Renal cortical epithelial cell (primary cell): Measurements from ENCODE around the gene C19orf38. TPM values are rescaled to one million over a fixed set of nuclear protein-coding genes. Genes with fewer than 3 reads are reported as not detected.
A peak's percentile ranks its signal among the peaks of the same experiment; 100 is the strongest.

Experiments used
- DNase-seq: peaks from one replicate; pipeline ENCODE4 v3.0.0-alpha.2; 2011; ENCODE audit warnings: low read depth
- total RNA-seq: library from RNA; depleted of rRNA; stranded (reverse); fragments of >200 nt; gene quantifications from 2 replicates; pipeline ENCODE4 v1.2.3, GENCODE V29; 2014

The C19orf38 gene, protein sequence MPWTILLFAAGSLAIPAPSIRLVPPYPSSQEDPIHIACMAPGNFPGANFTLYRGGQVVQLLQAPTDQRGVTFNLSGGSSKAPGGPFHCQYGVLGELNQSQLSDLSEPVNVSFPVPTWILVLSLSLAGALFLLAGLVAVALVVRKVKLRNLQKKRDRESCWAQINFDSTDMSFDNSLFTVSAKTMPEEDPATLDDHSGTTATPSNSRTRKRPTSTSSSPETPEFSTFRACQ
- 0.85 TPM in 1 of 2 replicates, not detected in the other for total RNA-seq

DNA sequence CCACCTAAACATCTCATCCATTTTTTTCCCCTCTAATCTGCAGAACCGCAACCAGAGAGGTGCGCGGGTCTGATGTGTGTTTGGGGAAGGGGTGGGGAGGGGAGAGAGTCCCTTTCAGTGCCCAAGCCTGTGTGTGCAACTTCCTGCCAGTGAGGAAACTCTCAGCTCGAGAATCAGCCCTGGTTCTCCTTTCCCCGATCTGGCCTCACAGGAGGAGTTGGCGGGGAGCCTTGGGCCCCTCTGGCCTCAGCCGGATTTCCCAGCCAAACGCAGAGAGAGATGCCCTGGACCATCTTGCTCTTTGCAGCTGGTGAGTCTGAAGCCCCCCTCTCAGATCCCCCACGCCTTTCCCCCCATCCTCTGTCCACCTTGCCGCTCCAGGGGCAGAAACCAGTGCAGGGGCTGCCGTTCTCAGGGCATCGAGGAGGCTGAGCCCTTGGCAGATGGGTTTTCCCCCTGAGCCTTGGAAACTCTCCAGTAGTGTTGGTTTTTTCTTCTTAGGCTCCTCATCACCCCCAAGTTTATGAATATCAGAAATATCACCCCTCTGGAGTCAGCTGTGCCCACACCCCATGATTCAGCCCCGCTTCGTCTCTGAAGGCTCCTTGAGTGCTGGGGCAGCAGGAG, at the start of gene C19orf38:
Gene C19orf38, plus strand, starts transcription at position 186 of the 627 bp plus-strand sequence. Its CDS starts 94 bp downstream, at position 280.
- no peak for DNase-seq

DNA sequence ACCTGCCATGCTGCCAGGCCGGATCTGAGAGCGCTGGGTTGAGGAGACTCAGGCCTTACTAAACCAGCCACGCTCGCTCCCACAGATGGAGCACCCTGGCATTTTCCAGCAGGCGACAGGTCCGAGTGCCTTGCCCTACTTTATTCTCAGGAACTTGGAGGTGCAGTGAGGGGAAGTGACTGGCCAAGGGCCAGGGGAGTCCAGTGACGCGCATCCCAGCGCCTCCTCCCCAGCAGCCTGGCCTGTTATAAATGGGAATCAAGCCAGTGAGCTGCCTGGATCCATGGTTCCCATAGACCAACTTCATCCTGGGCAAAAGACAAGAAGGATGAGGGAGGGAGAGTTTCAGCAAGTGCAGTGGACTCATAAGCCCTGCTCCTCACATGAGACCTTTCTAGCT, 47.7 kb upstream of the C19orf38 start:
- no peak for DNase-seq

DNA sequence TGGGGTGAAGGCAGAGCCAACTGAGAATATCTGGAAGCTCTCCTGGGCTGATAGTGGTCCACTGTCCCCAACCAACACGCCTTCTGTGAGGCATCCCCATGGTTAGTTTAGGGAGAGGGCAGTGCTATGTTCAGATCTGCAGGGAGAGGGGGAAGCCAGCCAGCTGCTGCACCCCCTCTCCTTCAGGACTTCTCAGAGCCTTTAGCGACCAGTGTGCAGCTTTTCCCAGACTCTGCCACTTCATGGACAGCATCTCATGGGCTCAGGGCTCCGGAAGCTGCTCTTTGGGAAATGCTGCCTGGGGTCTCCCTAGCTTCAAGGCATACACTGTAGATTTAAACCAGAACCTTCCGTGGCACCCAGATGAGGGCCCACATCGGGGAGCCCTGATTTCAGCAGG, 45.7 kb upstream of the C19orf38 start:
- no peak for DNase-seq

DNA sequence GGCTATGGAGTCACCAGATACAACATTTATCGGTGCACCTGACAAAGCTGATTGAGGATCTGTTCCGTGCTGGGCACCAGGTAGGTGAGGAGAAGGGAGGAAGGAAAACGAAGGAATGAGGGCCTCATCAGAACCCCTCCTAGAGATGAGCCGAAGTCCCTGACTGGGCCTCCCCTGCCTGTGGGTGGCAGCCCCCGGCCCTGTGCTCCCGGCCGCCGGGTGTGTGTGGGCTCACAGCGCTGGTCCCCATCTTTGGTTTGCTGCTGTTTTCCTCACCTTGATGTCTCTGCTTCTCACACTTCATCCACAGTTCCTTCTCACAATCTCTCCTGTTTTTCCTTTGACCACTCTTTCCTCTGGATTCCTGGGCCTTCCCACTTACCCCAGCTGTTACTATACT, 45.0 kb upstream of the C19orf38 start:
- no peak for DNase-seq

DNA sequence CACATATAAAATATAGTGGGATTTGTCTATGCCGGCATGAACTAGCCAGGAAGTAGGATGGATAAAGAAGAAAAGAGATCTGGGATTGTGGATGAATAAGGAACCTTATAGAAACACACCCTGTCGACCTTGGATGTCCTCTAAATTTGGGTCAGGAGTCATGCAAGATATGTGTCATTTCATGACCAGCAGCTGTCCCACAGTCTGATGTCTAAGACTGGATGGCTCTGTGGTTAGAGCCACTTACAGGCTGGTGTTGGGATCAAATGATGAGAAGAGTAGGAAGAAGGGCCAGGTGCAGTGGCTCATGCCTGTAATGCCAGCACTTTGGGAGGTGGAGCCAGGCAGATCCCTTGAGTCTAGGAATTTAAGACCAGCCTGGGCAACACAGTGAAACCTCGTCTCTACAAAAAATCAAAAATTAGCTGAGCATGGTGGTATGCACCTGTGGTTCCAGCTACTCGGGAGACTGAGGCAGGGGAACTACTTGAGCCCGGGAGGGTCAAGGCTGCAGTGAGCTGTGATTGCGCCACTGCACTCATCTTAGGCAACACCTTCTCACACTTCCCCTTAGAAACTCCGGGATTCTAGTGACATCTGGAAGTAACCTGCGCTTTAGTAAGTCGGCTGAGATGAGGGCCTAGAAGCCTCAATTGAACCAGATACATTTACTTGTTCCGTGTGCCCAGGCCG, 43.0 kb upstream of the C19orf38 start:
- no peak for DNase-seq

DNA sequence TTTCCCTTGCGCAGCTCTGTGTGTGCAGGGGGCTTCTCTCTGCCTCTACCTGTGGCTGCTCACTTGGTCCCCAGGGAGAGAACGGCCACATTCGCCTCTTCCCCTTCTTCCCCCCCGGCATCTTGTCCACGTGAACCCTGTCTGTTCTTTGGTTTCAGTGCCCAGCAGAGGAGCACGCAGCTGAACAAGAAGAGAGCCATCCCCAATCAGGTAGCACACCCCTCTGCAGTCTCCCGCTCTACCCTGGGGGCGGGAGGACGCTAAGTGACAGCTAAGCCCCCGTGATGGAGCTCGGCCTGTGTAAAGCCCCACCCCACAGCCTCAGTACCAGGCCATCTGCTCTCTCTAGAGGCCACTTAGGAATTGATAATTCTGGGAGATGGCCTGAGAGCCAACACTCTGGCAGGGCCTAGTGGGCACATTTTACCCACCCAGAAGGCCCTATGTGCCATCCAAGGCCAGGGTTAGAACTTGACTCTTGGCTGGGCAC, 42.4 kb upstream of the C19orf38 start:
- DNase-seq = no peak

DNA sequence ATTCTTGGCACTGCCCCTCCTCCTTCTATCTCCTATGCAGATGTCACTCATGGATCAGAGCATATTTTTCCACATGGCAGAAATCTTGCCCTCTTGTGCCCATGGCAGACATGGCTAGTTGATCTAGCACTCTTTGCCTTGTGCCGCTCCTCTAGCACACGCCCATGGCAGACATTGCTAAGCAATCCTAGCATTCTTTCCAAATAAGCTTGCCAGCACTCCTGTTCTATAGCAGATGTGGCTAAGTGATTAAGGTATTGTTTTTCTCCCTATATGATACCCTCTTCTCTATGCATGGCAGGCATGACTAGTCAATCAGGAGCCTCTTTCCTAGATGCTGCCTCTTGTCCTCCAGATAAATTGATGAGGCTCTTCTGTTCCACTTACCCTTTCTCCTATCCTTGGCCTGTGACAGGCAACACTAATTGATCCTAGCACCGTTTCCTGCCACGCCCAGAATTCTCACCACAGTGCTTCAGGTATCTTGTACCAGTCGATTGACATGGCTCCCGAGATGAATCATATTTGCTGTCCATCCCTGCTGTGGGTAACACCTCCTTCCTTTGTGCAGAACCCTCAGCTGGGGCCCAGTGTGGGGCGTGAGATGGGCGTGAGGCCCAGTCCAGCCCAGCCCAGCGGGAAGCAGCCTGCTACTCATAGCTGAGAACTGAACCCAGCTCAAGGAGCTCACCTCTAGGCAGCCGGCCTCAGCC, 39.1 kb upstream of the C19orf38 start:
- DNase-seq = peak; percentile 23

DNA sequence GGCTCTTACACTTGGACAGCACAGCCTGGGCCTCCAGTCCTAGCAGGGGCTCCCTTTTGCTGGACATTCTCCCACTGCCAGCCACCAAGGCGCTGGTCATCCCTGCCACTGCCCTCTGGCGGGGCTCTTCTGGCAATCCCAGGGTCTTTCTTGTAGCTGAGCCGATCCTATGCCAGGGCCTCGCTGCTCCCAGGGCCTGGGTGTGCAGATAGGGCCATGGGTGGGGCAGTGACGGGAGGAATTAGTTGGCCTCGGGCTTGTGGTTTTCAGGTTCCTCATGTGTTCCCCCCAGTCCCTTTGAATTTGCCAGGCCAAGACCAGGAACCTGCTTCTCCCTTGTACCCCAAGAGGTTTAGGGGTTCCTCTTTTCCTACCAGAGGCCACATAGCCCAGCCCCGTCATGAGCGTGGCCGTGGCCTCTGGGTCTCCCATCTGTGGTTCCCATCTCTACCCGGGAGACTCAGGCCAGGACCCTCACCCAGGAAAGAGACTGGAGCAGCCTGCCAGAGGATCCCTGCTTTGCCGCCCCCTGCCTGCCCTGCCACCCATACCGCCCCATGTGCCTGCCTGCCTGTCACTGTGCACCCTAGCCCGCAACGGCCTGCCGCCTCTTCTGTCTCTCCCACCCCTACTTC, 38.4 kb upstream of the C19orf38 start:
- no peak for DNase-seq

DNA sequence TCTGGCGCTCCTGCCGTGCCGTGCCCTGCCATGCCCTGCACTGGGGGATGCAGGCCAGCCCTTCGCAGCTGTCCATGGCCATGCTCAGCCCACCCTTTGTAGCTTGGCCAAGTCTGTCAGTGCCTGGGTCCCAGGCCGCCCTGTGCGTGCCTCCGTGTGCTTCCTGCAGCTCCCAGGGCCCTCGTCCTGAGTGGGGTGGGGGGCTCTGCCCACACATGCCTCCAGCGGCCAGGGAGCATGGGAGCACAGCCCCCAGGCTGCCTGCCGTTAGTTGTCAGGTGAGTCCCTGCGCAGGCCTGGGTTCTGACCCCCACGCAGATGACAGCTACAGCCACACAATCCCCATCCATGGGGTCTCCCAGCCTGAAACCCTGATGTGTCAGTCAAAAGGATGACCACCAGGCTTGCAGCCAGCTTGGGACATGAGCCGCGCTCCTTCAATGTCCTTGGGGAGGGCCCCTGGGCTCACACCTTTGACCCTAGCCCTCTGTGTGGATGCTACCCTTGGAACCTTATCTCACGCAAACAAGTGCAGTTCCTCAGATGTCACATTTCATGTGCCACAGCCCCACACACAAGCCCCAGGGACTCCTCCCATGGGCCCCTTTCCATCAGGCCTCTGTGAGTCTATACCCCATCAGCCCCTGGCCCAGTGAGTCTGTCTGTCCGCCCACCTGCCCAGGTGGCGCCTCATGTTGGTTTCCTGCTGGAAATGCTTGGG, 36.7 kb upstream of the C19orf38 start:
- DNase-seq = no peak

DNA sequence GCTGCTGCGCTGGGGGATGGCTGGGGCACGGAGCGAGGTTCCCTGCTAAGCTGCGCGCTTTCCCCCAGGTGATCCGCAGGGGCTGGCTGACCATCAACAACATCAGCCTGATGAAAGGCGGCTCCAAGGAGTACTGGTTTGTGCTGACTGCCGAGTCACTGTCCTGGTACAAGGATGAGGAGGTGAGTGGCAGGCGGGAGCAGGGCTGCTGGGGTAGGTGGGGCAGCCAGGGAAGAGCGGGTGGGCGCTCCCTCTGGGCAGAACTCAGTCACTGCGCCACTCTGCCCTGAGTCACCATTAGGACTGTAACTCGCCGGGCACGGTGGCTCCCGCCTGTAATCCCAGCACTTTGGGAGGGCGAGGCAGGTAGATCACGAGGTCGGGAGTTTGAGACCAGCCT, 36.0 kb upstream of the C19orf38 start:
- DNase-seq = no peak

DNA sequence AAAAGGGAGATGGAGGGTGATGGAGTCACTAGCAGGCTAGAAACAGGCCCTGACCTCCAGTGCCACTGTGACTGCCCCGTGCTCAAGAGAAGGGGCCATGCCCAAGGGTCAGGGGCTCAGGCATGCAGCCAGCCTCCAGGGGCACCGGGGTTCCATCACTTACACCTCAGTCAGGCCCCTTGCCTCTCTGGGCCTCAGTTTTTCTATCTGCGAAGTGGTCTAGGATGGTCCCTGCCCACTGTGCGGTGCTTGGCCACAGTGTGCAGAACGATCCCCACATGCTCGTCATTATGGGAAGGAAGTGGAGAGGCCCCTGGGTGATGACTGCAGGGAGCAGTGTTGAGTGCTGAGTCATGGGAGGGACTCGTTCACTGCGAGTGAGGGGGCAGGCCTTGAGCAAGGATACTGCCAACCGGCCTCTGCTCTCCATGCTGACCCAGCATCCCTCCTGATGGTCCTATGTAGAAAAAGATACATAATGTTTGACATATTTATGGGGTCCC, 35.3 kb upstream of the C19orf38 start:
- peak; percentile 65 for DNase-seq

DNA sequence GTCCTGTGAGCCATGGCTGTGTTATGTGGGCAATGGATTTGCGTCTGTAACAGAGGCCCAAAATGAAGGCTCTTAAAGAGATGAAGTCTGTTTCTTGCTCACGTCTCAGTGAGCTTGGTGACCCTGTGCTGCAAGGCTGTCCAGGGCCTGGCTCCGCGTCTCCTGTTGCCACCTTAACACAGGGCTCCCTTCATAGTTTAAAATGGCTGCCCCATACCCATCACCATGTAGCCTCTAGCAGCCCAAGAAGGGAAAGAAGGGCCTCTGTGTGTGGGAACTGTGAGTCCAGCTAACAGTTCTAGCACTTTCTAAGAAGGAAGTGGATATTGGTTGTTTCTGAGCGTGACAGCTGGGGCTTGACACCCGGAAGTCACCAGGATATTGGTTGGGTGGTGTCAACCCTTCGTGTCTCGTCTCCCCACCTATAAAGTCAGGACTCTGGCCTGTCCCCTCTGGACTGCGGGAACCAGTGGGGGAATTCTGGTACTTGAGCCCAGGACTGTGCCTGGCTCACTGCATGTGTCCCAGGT, 33.1 kb upstream of the C19orf38 start:
- no peak for DNase-seq

DNA sequence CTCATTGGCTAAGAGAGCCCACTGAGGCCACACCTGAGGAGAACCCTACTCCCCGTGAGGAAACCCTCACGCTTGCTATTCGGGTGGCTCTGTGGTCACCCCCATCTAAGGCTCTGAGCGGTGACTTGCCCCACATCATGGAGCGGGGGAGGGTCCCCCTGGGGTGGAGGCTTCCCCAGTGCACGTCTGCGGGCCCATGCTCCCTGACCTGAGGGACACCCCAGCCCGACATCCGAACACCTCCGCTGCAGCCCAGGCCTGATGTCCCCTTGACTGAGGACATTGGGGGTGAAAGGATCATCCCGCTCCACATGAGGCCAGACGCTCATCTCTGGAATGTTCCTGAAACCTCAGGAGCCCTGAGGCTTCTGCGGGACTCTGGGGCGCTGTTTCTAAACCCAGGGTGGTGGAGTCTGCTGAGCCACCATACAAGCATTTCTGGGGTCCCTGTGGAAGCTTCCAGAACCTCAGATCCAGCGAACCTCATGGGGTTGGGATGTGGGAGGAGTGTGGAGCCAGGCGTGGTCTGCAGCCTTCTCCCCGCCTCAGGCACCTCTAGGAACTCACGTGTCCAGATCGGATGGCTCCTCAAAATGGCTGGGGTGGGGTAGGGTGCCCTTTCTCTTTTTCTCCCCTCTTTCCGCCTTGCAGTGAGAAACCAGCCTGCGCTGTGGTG, 32.1 kb upstream of the C19orf38 start:
- no peak for DNase-seq

DNA sequence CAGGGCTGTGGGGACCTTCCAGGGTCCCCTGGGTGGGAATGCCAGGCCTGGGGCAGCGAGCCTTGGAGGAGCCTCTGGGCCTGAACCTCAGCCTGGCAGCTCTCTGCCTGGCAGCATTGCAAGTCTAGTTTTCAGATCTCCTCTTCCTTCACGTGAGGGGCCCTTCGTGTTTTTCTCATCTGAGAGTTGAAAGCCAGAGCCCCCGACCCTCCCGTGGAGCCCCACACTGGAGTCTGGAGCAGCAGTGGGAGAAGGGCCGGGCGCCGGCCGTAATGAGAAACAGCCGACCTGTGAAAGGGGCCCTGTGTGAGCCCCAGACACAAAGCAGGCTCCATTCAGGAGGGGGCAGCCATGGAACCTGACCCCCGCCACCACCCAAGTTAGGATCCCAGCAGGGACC, 31.5 kb upstream of the C19orf38 start:
- DNase-seq = no peak

DNA sequence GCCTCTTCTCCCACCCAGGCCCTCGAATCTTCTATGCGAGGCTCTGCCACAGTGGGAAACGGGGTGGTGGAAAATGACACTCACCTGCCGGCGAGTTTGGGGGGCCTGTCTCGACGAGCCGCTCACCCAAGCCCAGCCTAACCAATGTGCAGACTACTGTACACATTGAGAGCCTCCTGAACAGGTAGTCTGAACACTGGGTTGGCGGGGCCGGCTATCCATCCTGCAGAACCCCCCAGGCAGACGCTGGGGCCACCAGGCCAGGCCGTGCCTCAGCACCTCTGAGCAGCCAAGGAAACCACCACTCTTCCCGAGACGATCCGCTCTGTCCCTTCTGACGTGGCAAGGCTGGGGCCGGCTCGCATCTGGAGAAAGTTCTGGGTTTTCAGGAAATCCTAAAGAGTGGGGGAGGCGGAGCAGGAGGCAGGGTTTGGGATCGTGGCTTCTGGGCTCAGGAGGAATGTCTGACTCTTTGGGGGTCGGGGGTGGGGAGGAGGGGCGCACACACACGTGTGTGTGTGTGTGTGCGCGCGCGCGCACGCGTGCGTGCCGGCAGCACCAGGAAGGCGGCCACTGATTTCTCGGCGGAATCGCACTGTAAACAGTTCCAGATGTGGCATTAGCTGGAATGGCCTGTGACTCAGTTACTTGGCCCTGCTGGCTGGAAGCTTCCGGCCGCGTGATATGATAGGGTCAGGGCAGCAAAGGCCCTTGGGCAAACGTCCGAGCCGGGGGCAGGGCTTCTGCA, 30.8 kb upstream of the C19orf38 start:
- no peak for DNase-seq

DNA sequence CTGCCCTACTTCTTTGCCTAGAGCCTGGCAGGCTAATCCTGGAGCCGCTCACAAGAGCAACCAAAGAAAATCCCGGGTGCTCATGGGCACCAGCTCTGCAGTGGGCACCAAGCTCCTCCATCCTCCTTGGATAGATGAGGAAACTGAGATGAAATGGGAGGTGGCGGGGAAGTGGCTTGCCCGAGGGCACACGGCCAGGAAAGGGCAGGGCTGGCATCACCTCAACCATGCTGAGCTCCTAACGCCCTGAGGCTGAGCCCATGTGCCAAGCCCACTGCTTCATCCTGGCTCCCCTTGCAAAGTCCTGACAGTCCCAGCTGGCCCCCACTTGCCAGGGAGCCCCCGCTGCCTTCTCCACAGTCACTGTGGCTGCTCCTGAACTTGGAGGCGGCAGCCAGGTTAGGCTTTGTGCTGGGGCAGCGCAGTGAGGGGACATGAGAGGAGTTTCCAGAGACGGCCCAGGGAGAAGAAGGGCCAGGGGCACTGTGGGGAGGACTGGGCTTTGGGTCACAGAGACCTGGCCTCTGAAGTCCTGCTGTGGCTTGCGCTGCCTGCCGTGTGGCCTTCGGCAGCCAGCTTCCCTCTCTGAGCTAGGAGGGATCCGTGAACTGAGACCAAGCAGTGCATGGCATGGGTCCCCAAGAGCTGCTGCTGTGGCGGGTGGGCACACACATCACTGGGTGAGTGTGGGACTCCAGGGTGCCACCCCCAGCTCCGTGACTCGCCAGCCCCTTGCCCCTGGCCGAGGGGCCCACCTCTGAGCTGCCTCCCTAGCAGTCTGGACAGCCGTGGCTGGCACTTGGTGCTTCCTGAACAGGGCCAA, 29.7 kb upstream of the C19orf38 start:
- DNase-seq = no peak

DNA sequence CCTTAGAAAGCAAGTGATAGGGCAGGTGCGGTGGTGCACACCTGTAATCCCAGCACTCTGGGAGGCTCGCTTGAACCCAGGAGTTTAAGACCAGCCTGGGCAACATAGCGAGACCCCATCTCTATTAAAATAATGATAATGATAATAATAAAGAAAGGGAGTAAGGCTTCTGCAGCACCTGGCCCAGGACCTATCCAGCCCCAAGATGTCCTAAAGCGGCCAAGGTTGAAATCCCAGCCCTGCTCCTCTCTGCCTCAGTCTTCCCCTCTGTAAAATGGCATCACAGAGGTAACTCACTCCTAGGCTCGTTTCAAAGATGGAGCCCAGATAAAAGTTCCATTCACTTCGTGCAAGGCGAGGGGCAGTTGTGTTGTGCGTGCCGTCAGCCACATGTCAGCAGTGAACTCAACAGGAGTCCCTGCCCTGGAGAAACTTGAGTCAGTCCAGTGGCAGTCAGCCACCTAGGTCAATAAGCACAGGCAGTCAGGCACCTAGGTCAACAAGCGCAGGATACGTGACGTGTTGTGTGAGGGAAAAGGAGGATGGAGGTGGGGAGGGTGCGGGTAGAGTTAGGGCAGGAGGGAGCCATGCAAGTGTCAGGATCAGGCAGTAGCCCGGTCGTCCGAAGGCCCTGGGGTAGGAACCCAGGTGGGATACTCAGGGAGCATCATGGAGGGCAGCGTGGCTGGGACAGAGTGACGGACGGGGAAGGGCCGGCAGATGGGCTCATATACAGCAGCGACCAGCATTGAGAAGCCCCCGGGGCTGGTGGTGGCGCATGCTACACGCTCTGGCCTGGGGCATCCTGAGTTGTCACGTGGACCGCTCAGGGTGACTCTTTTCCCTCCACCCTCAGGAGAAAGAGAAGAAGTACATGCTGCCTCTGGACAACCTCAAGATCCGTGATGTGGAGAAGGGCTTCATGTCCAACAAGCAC, 28.8 kb upstream of the C19orf38 start:
- no peak for DNase-seq
